Panc1 (cell line): ENCODE results near the gene SWI5. TPM values are rescaled to one million over a fixed set of nuclear protein-coding genes. Genes with fewer than 3 reads are reported as not detected.
A peak's percentile ranks its signal among the peaks of the same experiment; 100 is the strongest.

Source experiments
- ATAC-seq: fragments of 200-7000 bp; cut with Tn5 transposase; 2 replicates; pipeline ENCODE4 v1.9.1; 2020; ENCODE audit warnings: mild to moderate bottlenecking, moderate library complexity
- BruUV-seq: library from RNA; stranded (reverse); fragments of 400-500 nt; replicated peaks from 2 replicates; lab custom pipeline; 2021; lab: Mats Ljungman, UMichigan
- CTCF ChIA-PET: fragments of 300-600 bp; sonication (Branson Sonifier 250); formaldehyde crosslinking; loops from one replicate; lab custom pipeline; 2022; ENCODE audit warnings: antibody characterized with exemption; lab: Charles Lee
- POLR2A ChIA-PET: fragments of 300-600 bp; sonication (Branson Sonifier 250); formaldehyde crosslinking; loops from one replicate; lab custom pipeline; 2022; ENCODE audit warnings: antibody characterized with exemption; lab: Charles Lee
- DNase-seq: peaks from one replicate; pipeline ENCODE4 v3.0.0-alpha.2; 2010; ENCODE audit warnings: low read depth, low spot score
- H3K27ac ChIP-seq: 2 replicates; pipeline ENCODE4 v1.5.1; 2011; ENCODE audit warnings: mild to moderate bottlenecking, low read length, inconsistent platforms
- H3K27me3 ChIP-seq: fragments of 200-500 bp; sonication (Bioruptor generic); 2 replicates; pipeline ENCODE4 v1.6.0; 2014; ENCODE audit warnings: low read length, inconsistent platforms; ENCODE audit not compliant: control insufficient read depth, insufficient read depth
- H3K36me3 ChIP-seq: fragments of 200-500 bp; sonication (Bioruptor generic); 2 replicates; pipeline ENCODE4 v1.5.1; 2014; ENCODE audit warnings: inconsistent platforms, mild to moderate bottlenecking, low read length, moderate library complexity; ENCODE audit not compliant: control insufficient read depth, insufficient read depth
- H3K4me1 ChIP-seq: 2 replicates; pipeline ENCODE4 v1.5.1; 2011; ENCODE audit warnings: inconsistent platforms, mild to moderate bottlenecking, low read length, moderate library complexity; ENCODE audit not compliant: control insufficient read depth, insufficient read depth
- H3K4me3 ChIP-seq, 2 experiments: 2 replicates each; pipeline ENCODE4 v1.5.1; 2011 to 2012; ENCODE audit warnings: low read depth in 2 of 2, low read length in 2 of 2, mild to moderate bottlenecking in 2 of 2, inconsistent platforms in 1 of 2, moderate library complexity in 1 of 2
- H3K9me3 ChIP-seq: fragments of 200-500 bp; sonication (Bioruptor generic); 2 replicates; pipeline ENCODE4 v1.5.1; 2014; ENCODE audit warnings: low read depth, mild to moderate bottlenecking, inconsistent platforms, low read length, moderate library complexity; ENCODE audit not compliant: control insufficient read depth, insufficient read depth
- CTCF ChIP-seq: fragments of 450-650 bp; IDR thresholded peaks from 2 replicates; pipeline ENCODE4 v1.5.1; 2017; ENCODE audit warnings: mild to moderate bottlenecking
- POLR2AphosphoS5 ChIP-seq: IDR thresholded peaks from 2 replicates; pipeline ENCODE4 v1.6.1; 2012; ENCODE audit warnings: mild to moderate bottlenecking, low read depth, low read length, moderate library complexity
- REST ChIP-seq, 2 experiments: IDR thresholded peaks; 2 replicates each; pipeline ENCODE4 v1.6.1; 2011 to 2012; ENCODE audit warnings: low read depth in 2 of 2, control low read depth in 1 of 2, low read length in 1 of 2, mild to moderate bottlenecking in 1 of 2, moderate library complexity in 1 of 2; ENCODE audit not compliant: insufficient read depth in 1 of 2
- SIN3A ChIP-seq: IDR thresholded peaks from 2 replicates; pipeline ENCODE4 v1.6.1; 2012; ENCODE audit warnings: low read depth, mild to moderate bottlenecking, low read length, moderate library complexity, borderline replicate concordance; ENCODE audit not compliant: insufficient read depth
- TCF7L2 ChIP-seq: IDR thresholded peaks from 2 replicates; pipeline ENCODE4 v1.6.1; 2011; ENCODE audit warnings: mild to moderate bottlenecking, low read depth, low read length, inconsistent platforms
- in situ Hi-C: cut with HindIII; loops from 2 replicates; pipeline ENCODE4 v1.10.0; 2016; ENCODE audit warnings: low sequenced_read_pairs, low pct_unique_long_range_greater_than_20kb
- intact Hi-C: fragments of 100-400 bp; cut with micrococcal nuclease; formaldehyde crosslinking; loops from one replicate; pipeline ENCODE4 v1.10.0; 2022; ENCODE audit not compliant: unreplicated experiment
- total RNA-seq: library from RNA; stranded (reverse); gene quantifications from one replicate; pipeline ENCODE4 v1.2.1, GENCODE V29; 2021; ENCODE audit not compliant: unreplicated experiment

SWI5 gene
- total RNA-seq, 1 experiment from 2014 or later, result 28.3 TPM

GRCh38 chr9:128325629-128326028 lies 49.6 kb downstream of the SWI5 start:
- intact Hi-C loops, result no loop called here
- Histone ChIP-seq H3K4me3 (no peak overlapping the region), H3K27ac (no peak overlapping the region), H3K4me1 (peaks cover 5% of the 10 kb centered on the region), H3K36me3 (peaks cover 8% of the 10 kb centered on the region; the same call in 1 of the 2 replicates), H3K9me3 (no peaks in the 10 kb centered on the region), H3K27me3 (no peaks in the 10 kb centered on the region)
- ChIA-PET POLR2A (no interaction called here), CTCF (no interaction called here)
- in situ Hi-C loops, result no loop called here
- ATAC-seq (no peak), DNase-seq (no peak)
- no TSS peak for BruUV-seq
- no peak for TF ChIP-seq CTCF
- TF ChIP-seq TCF7L2, result no peak
- TF ChIP-seq POLR2AphosphoS5, result no peak
- TF ChIP-seq SIN3A, result no peak
- no peak for TF ChIP-seq REST (IDR thresholded peaks at IDR 0.05; ENCODE audit: insufficient read depth in 1 of 2, low read depth in 2 of 2, low read length in 1 of 2)

GRCh38 chr9:128333451-128333869 lies 57.4 kb downstream of the SWI5 start:
- CTCF ChIA-PET, result no interaction called here

More at GRCh38 chr9:128333451-128333869, 57.4 kb downstream of the SWI5 start:
- no peaks in the 10 kb centered on the region for H3K4me1 ChIP-seq
- POLR2A ChIA-PET, result no interaction called here
- no TSS peak for BruUV-seq
- H3K4me3 ChIP-seq, result no peak overlapping the region
- no peaks in the 10 kb centered on the region for H3K27me3 ChIP-seq
- no peak overlapping the region for H3K27ac ChIP-seq
- no peaks in the 10 kb centered on the region for H3K9me3 ChIP-seq
- intact Hi-C loops, result no loop called here
- no peaks in the 10 kb centered on the region for H3K36me3 ChIP-seq
- ATAC-seq, result peak; percentile 22; the same call in 1 of the 2 replicates
- no peak for TF ChIP-seq CTCF
- TF ChIP-seq SIN3A, result no peak
- TF ChIP-seq POLR2AphosphoS5, result no peak
- no peak for TF ChIP-seq TCF7L2
- TF ChIP-seq REST (IDR thresholded peaks at IDR 0.05; ENCODE audit: insufficient read depth in 1 of 2, low read depth in 2 of 2, low read length in 1 of 2), result no peak
- DNase-seq, result no peak
- in situ Hi-C loops, result no loop called here
